Tibial artery (tissue), 4 donors: ENCODE measurements around the gene GGCX.
A peak's percentile ranks its signal among the peaks of the same experiment; 100 is the strongest.
"Not testable (repeated sequence)": the region's sequence is repeated elsewhere in the genome, so short reads cannot be mapped to it uniquely, and the experiment has no call there.

Source experiments
- DNase-seq, 2 donors: peaks; one replicate each; pipeline ENCODE4 v3.0.0-alpha.2; 2019
- H3K27ac ChIP-seq, 2 donors: fragments of 200-600 bp; sonication (generic) in 1 of 2; 1 replicate in 1 of 2; 2 replicates in 1 of 2; pipeline ENCODE4 v1.5.1; 2018 to 2019; ENCODE audit warnings: mild to moderate bottlenecking in 1 of 2
- H3K27me3 ChIP-seq, 2 donors: fragments of 200-600 bp; sonication (generic) in 1 of 2; one replicate each; pipeline versions ENCODE4 v1.5.1 to v1.6.0; 2016 to 2019
- H3K36me3 ChIP-seq, 3 donors: fragments of 200-600 bp; sonication (generic) in 2 of 3; one replicate each; pipeline ENCODE4 v1.5.1; 2016 to 2019; ENCODE audit warnings: mild to moderate bottlenecking in 2 of 3
- H3K4me1 ChIP-seq, 4 donors: fragments of 200-600 bp; sonication (generic) in 2 of 4; 1 replicate in 3 of 4; 2 replicates in 1 of 4; pipeline ENCODE4 v1.5.1; 2016 to 2019
- H3K4me3 ChIP-seq, 2 donors: fragments of 200-600 bp; sonication (generic) in 1 of 2; 1 replicate in 1 of 2; 2 replicates in 1 of 2; pipeline ENCODE4 v1.5.1; 2018 to 2019; ENCODE audit warnings: mild to moderate bottlenecking in 2 of 2
- H3K9me3 ChIP-seq, 3 donors: fragments of 200-600 bp; sonication (generic) in 1 of 3; one replicate each; pipeline ENCODE4 v1.5.1; 2016 to 2019
- CTCF ChIP-seq, 2 experiments: fragments of 200-600 bp in 1 of 2; fragments of 450-650 bp in 1 of 2; IDR thresholded peaks; one replicate each; pipeline ENCODE4 v1.5.1; 2017 to 2019; ENCODE audit warnings: antibody characterized with exemption in 2 of 2, mild to moderate bottlenecking in 1 of 2, moderate library complexity in 1 of 2
- intact Hi-C: fragments of 100-400 bp; cut with DNase I; formaldehyde crosslinking; loops from one replicate; pipeline ENCODE4 v1.15.0; 2023; ENCODE audit warnings: low total_unique reads

GGCX gene

GRCh38 chr2:85604568-85605339 is 43.5 kb upstream of the GGCX start:
- no peak for DNase-seq
- intact Hi-C loops: no loop called here
- TF ChIP-seq CTCF (IDR thresholded peaks at IDR 0.05): no peak

GRCh38 chr2:85604133-85604444 is 42.8 kb upstream of the GGCX start:
- H3K27ac ChIP-seq: peak overlapping the region; percentile 82 to 88
- H3K36me3 ChIP-seq: peaks cover 3 to 44% (median 17%) of the 10 kb centered on the region in 3 donors
- H3K4me1 ChIP-seq: peaks cover 8 to 79% (median 54%) of the 10 kb centered on the region in 4 donors
- H3K4me3 ChIP-seq: peak overlapping the region; percentile 69 to 82
- H3K9me3 ChIP-seq, intact Hi-C loops, DNase-seq, H3K27me3 ChIP-seq: not testable (repeated sequence)

More at GRCh38 chr2:85604568-85605339, 43.5 kb upstream of the GGCX start:
- Histone ChIP-seq H3K4me3 (peak overlapping the region; percentile 3 to 69), H3K4me1 (peaks cover 8 to 79% (median 59%) of the 10 kb centered on the region in 4 donors), H3K36me3 (peaks cover 6 to 44% (median 17%) of the 10 kb centered on the region in 3 donors), H3K27ac (peak overlapping the region; percentile 82 to 88), H3K9me3 (no peaks in the 10 kb centered on the region), H3K27me3 (no peaks in the 10 kb centered on the region)

GRCh38 chr2:85602476-85603234 is 41.4 kb upstream of the GGCX start, which contains the start of gene TMEM150A:
TMEM150A (minus strand) TSS chr2:85602698; CDS start chr2:85601948, 750 bp downstream.
- intact Hi-C loops: no loop called here
- peak; percentile 96 to 98 for DNase-seq
- Histone ChIP-seq H3K36me3 (peaks cover 1 to 45% (median 17%) of the 10 kb centered on the region in 3 donors), H3K27me3 (no peaks in the 10 kb centered on the region), H3K9me3 (no peaks in the 10 kb centered on the region), H3K27ac (peak within 1 kb of the TSS; percentile 82 to 88), H3K4me3 (peak within 1 kb of the TSS; percentile 69 to 82), H3K4me1 (peaks cover 8 to 73% (median 48%) of the 10 kb centered on the region in 4 donors)
- peak; percentile 43 to 58 for TF ChIP-seq CTCF (IDR thresholded peaks at IDR 0.05)

- H3K36me3 ChIP-seq: peaks cover 6 to 46% (median 20%) of the 10 kb centered on the region in 3 donors
- no peaks in the 10 kb centered on the region for H3K27me3 ChIP-seq
- peaks cover 8 to 74% (median 51%) of the 10 kb centered on the region in 4 donors for H3K4me1 ChIP-seq
- H3K9me3 ChIP-seq: no peaks in the 10 kb centered on the region
- H3K27ac ChIP-seq: peak overlapping the region; percentile 82 to 88
- DNase-seq: peak; percentile 77 to 87
- H3K4me3 ChIP-seq: peak overlapping the region; percentile 69 to 82
- intact Hi-C loops: no loop called here
- TF ChIP-seq CTCF (IDR thresholded peaks at IDR 0.05): no peak
Measured at GRCh38 chr2:85601771-85602475, 40.6 kb upstream of the GGCX start.

- intact Hi-C loops: no loop called here
- DNase-seq: no peak
- Histone ChIP-seq H3K9me3 (no peaks in the 10 kb centered on the region), H3K36me3 (peaks cover 6 to 47% (median 24%) of the 10 kb centered on the region in 3 donors), H3K4me3 (peak overlapping the region; percentile 69 to 82), H3K27ac (peak overlapping the region; percentile 82 to 88), H3K4me1 (peaks cover 8 to 76% (median 53%) of the 10 kb centered on the region in 4 donors), H3K27me3 (no peaks in the 10 kb centered on the region)
- TF ChIP-seq CTCF (IDR thresholded peaks at IDR 0.05): no peak
Measured at GRCh38 chr2:85600951-85601770, 39.9 kb upstream of the GGCX start.
